H9 (cell line): ENCODE measurements around the gene XPC. TPM values are rescaled to one million over a fixed set of nuclear protein-coding genes. Genes with fewer than 3 reads are reported as not detected.

ENCODE experiments used
- DNase-seq: peaks from one replicate; pipeline ENCODE4 v3.0.0-alpha.2; 2017
- H2AFZ ChIP-seq: one replicate; pipeline ENCODE4 v1.6.1; 2013; ENCODE audit warnings: mild to moderate bottlenecking, low read length, control low read depth, moderate library complexity
- H2AK5ac ChIP-seq: 2 replicates; pipeline ENCODE4 v1.6.1; 2013; ENCODE audit warnings: low read length, control low read depth, mixed read lengths; ENCODE audit not compliant: insufficient read length
- H2BK120ac ChIP-seq: one replicate; pipeline ENCODE4 v1.6.1; 2013; ENCODE audit warnings: low read depth, mild to moderate bottlenecking, low read length, control low read depth, inconsistent platforms; ENCODE audit not compliant: poor library complexity, severe bottlenecking
- H2BK12ac ChIP-seq: 2 replicates; pipeline ENCODE4 v1.6.1; 2013; ENCODE audit warnings: low read length, control low read depth, mixed read lengths, low read depth; ENCODE audit not compliant: insufficient read length
- H2BK15ac ChIP-seq: 2 replicates; pipeline ENCODE4 v1.6.1; 2013; ENCODE audit warnings: low read depth, low read length, control low read depth
- H2BK20ac ChIP-seq: one replicate; pipeline ENCODE4 v1.6.1; 2013; ENCODE audit warnings: low read depth, mild to moderate bottlenecking, low read length, control low read depth, inconsistent platforms; ENCODE audit not compliant: poor library complexity, severe bottlenecking
- H2BK5ac ChIP-seq: 2 replicates; pipeline ENCODE4 v1.6.1; 2013; ENCODE audit warnings: low read length, control low read depth, mixed read lengths; ENCODE audit not compliant: insufficient read length
- H3K14ac ChIP-seq: 2 replicates; pipeline ENCODE4 v1.6.1; 2013; ENCODE audit warnings: low read length, control low read depth; ENCODE audit not compliant: insufficient read depth
- H3K18ac ChIP-seq: 2 replicates; pipeline ENCODE4 v1.6.1; 2013; ENCODE audit warnings: low read depth, mild to moderate bottlenecking, mixed read lengths, low read length, control low read depth; ENCODE audit not compliant: insufficient read length
- H3K23ac ChIP-seq: 2 replicates; pipeline ENCODE4 v1.6.1; 2013; ENCODE audit warnings: low read length, control low read depth, mixed read lengths, low read depth; ENCODE audit not compliant: insufficient read length
- H3K23me2 ChIP-seq: 2 replicates; pipeline ENCODE4 v1.6.1; 2013; ENCODE audit warnings: low read depth, mild to moderate bottlenecking, mixed read lengths, low read length, control low read depth; ENCODE audit not compliant: insufficient read length, poor library complexity, severe bottlenecking
- H3K27ac ChIP-seq: 2 replicates; pipeline ENCODE4 v1.5.1; 2013; ENCODE audit warnings: low read length, control low read depth, mixed read lengths, low read depth; ENCODE audit not compliant: insufficient read length
- H3K27me3 ChIP-seq: 2 replicates; pipeline ENCODE4 v1.6.1; 2013; ENCODE audit warnings: low read length, control low read depth, inconsistent platforms; ENCODE audit not compliant: insufficient read depth
- H3K4ac ChIP-seq: 2 replicates; pipeline ENCODE4 v1.6.1; 2013; ENCODE audit warnings: low read depth, mild to moderate bottlenecking, control low read depth, inconsistent platforms, low read length, moderate library complexity
- H3K4me1 ChIP-seq: 2 replicates; pipeline ENCODE4 v1.6.1; 2013; ENCODE audit warnings: low read length, control low read depth, inconsistent platforms; ENCODE audit not compliant: insufficient read depth
- H3K4me2 ChIP-seq: 2 replicates; pipeline ENCODE4 v1.6.1; 2013; ENCODE audit warnings: low read length, control low read depth, mixed read lengths; ENCODE audit not compliant: insufficient read length, insufficient read depth
- H3K56ac ChIP-seq: 2 replicates; pipeline ENCODE4 v1.6.1; 2013; ENCODE audit warnings: low read depth, mild to moderate bottlenecking, mixed read lengths, low read length, control low read depth; ENCODE audit not compliant: insufficient read length
- H3K79me1 ChIP-seq: 2 replicates; pipeline ENCODE4 v1.6.1; 2013; ENCODE audit warnings: low read depth, mild to moderate bottlenecking, moderate library complexity, low read length, control low read depth, inconsistent platforms; ENCODE audit not compliant: insufficient read depth, poor library complexity, severe bottlenecking
- H3K79me2 ChIP-seq: 2 replicates; pipeline ENCODE4 v1.6.1; 2013; ENCODE audit warnings: low read length, control low read depth, inconsistent platforms; ENCODE audit not compliant: insufficient read depth
- H3K9ac ChIP-seq: 2 replicates; pipeline ENCODE4 v1.6.1; 2013; ENCODE audit warnings: low read length, control low read depth, mixed read lengths; ENCODE audit not compliant: insufficient read length; ENCODE audit errors: extremely low read depth
- H3K9me3 ChIP-seq: one replicate; pipeline ENCODE4 v1.6.1; 2013; ENCODE audit warnings: low read depth, low read length, inconsistent platforms; ENCODE audit not compliant: control insufficient read depth
- H3T11ph ChIP-seq: one replicate; pipeline ENCODE4 v1.6.1; 2013; ENCODE audit warnings: mild to moderate bottlenecking, low read length, control low read depth, inconsistent platforms
- H4K20me1 ChIP-seq: one replicate; pipeline ENCODE4 v1.6.1; 2013; ENCODE audit not compliant: control insufficient read depth, insufficient read length, insufficient read depth
- H4K5ac ChIP-seq: 2 replicates; pipeline ENCODE4 v1.6.1; 2013; ENCODE audit warnings: low read depth, mild to moderate bottlenecking, mixed read lengths, low read length, control low read depth; ENCODE audit not compliant: insufficient read length
- H4K8ac ChIP-seq: replicated peaks from 2 replicates; pipeline ENCODE4 v1.6.1; 2013; ENCODE audit warnings: low read length, control low read depth, mixed read lengths, low read depth; ENCODE audit not compliant: insufficient read length
- H4K91ac ChIP-seq: 2 replicates; pipeline ENCODE4 v1.6.1; 2013; ENCODE audit warnings: low read depth, mild to moderate bottlenecking, moderate library complexity, mixed read lengths, low read length, control low read depth; ENCODE audit not compliant: insufficient read length
- H3K27ac Mint-ChIP-seq, 3 experiments: 2 replicates in 2 of 3; 3 replicates in 1 of 3; pipeline ENCODE4 v1.8.0; 2020 to 2021; ENCODE audit warnings: mixed read lengths in 3 of 3, mild to moderate bottlenecking in 1 of 3, moderate library complexity in 1 of 3
- H3K27me3 Mint-ChIP-seq: 2 replicates; pipeline ENCODE4 v1.8.0; 2021; ENCODE audit warnings: low read depth, mild to moderate bottlenecking, moderate library complexity, mixed read lengths
- H3K36me3 Mint-ChIP-seq, 3 experiments: 2 replicates in 2 of 3; 3 replicates in 1 of 3; pipeline ENCODE4 v1.8.0; 2020 to 2021; ENCODE audit warnings: low read depth in 3 of 3, mixed read lengths in 3 of 3; ENCODE audit not compliant: insufficient read depth in 1 of 3
- H3K4me1 Mint-ChIP-seq, 2 experiments: 2 replicates each; pipeline ENCODE4 v1.8.0; 2020; ENCODE audit warnings: mixed read lengths in 2 of 2
- H3K4me3 Mint-ChIP-seq, 2 experiments: 2 replicates in 1 of 2; 3 replicates in 1 of 2; pipeline ENCODE4 v1.8.0; 2020 to 2021; ENCODE audit warnings: mild to moderate bottlenecking in 2 of 2, mixed read lengths in 2 of 2, moderate library complexity in 1 of 2
- H3K9me3 Mint-ChIP-seq, 2 experiments: 2 replicates in 1 of 2; 3 replicates in 1 of 2; pipeline ENCODE4 v1.8.0; 2020; ENCODE audit warnings: mild to moderate bottlenecking in 2 of 2, mixed read lengths in 2 of 2, moderate library complexity in 1 of 2
- CTCF ChIP-seq: fragments of 200-600 bp; sonication (generic); conservative IDR thresholded peaks from 3 replicates; pipeline ENCODE4 v1.8.0; 2021; ENCODE audit warnings: antibody characterized with exemption, mild to moderate bottlenecking
- WGBS: extraction: QIAGEN DNeasy Blood & Tissue Kit; methylation state at CpG from one replicate; pipeline ENCODE4 v1.1.7; 2013; ENCODE audit warnings: missing lambda C conversion rate, low lambda C conversion rate, mixed read lengths; ENCODE audit not compliant: insufficient read length; ENCODE audit errors: extremely low coverage; 5-methylcytosine and 5-hydroxymethylcytosine counted together
- total RNA-seq: library from RNA; stranded (reverse); gene quantifications from 2 replicates; pipeline ENCODE4 v1.2.1, GENCODE V29; 2021

Gene XPC
- total RNA-seq, 1 experiment from 2014 or later, result 30.3 TPM

- H4K8ac ChIP-seq, result no peak overlapping the region
- no peak overlapping the region for H2BK12ac ChIP-seq
- TF ChIP-seq CTCF, result no peak
- Mint-ChIP-seq H3K36me3 (peaks cover 36 to 81% (median 79%) of the 10 kb centered on the region in 3 experiments; a peak in 6 of 7 replicates), H3K27ac (peak overlapping the region in 1 of 3 experiments; percentile 29; a peak in 1 of 7 replicates), H3K4me1 (peaks cover 0 to 5% of the 10 kb centered on the region in 2 experiments; a peak in 1 of 4 replicates), H3K4me3 (no peak overlapping the region), H3K9me3 (peaks cover 0 to 2% of the 10 kb centered on the region in 2 experiments; a peak in 1 of 5 replicates), H3K27me3 (no peaks in the 10 kb centered on the region)
- no peak overlapping the region for H3K27ac ChIP-seq
- no peak overlapping the region for H3K9ac ChIP-seq
- no peaks in the 10 kb centered on the region for H3K79me1 ChIP-seq
- no peak overlapping the region for H3K4ac ChIP-seq
- no peak overlapping the region for H3K4me2 ChIP-seq
- no peak overlapping the region for H3K14ac ChIP-seq
- no CpG with 5 or more reads among the region's 7 CpGs for WGBS
- no peaks in the 10 kb centered on the region for H4K20me1 ChIP-seq
- no peak for DNase-seq
- H3K23me2 ChIP-seq, result no peaks in the 10 kb centered on the region
- no peak overlapping the region for H3K23ac ChIP-seq
- no peak overlapping the region for H2AK5ac ChIP-seq
- H4K5ac ChIP-seq, result no peak overlapping the region
- H3K79me2 ChIP-seq, result no peaks in the 10 kb centered on the region
- no peaks in the 10 kb centered on the region for H3K9me3 ChIP-seq
- no peak overlapping the region for H3K56ac ChIP-seq
- H3K4me1 ChIP-seq, result no peaks in the 10 kb centered on the region
- no peak overlapping the region for H3T11ph ChIP-seq
- no peak overlapping the region for H2AFZ ChIP-seq
- H3K27me3 ChIP-seq, result no peaks in the 10 kb centered on the region
- H2BK20ac ChIP-seq, result no peak overlapping the region
- H2BK5ac ChIP-seq, result no peak overlapping the region
- no peak overlapping the region for H2BK15ac ChIP-seq
- H2BK120ac ChIP-seq, result no peak overlapping the region
- no peak overlapping the region for H4K91ac ChIP-seq
- no peak overlapping the region for H3K18ac ChIP-seq
These were observed 22.2 kb downstream of the XPC start for GRCh38 chr3:14156201-14156600.
